ENCODE results near the gene ANKH.

ANKH gene

DNA sequence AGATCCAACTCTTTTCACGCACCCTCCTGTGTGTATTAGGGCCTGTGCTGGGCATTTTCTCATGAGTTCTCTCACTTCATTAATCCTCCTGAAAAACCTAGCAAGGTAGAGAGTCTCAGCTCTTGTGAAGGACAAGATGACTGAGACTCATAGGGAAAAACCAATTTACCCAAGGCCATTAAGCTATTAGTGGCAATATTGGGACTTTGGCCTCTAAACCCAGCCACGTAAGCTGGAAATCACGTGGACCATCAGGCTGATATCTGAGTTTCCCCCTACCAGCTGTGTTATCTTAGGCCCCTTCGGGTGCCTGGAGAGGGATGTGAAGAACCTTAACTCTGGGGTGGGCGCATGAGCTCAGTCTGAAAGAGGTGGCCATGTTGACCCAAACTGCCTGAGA lies 80.7 kb downstream of the ANKH start:
- DNase-seq (ENCODE audit: low spot score) = no peak
- Histone ChIP-seq H3K9me3 (ENCODE audit: severe bottlenecking) (no peaks in the 10 kb centered on the region), H3K4me1 (ENCODE audit: insufficient read depth, poor library complexity, severe bottlenecking) (no peaks in the 10 kb centered on the region), H3K27ac (ENCODE audit: poor library complexity, severe bottlenecking) (no peak overlapping the region), H3K4me3 (ENCODE audit: severe bottlenecking) (no peak overlapping the region), H3K36me3 (ENCODE audit: low read depth) (no peaks in the 10 kb centered on the region), H3K27me3 (ENCODE audit: insufficient read depth, poor library complexity, severe bottlenecking) (no peaks in the 10 kb centered on the region)
- TF ChIP-seq, protein P1, sequence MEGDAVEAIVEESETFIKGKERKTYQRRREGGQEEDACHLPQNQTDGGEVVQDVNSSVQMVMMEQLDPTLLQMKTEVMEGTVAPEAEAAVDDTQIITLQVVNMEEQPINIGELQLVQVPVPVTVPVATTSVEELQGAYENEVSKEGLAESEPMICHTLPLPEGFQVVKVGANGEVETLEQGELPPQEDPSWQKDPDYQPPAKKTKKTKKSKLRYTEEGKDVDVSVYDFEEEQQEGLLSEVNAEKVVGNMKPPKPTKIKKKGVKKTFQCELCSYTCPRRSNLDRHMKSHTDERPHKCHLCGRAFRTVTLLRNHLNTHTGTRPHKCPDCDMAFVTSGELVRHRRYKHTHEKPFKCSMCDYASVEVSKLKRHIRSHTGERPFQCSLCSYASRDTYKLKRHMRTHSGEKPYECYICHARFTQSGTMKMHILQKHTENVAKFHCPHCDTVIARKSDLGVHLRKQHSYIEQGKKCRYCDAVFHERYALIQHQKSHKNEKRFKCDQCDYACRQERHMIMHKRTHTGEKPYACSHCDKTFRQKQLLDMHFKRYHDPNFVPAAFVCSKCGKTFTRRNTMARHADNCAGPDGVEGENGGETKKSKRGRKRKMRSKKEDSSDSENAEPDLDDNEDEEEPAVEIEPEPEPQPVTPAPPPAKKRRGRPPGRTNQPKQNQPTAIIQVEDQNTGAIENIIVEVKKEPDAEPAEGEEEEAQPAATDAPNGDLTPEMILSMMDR (IDR thresholded peaks at IDR 0.05; ENCODE audit: poor library complexity, severe bottlenecking) = no peak
- ATAC-seq (ENCODE audit: low read depth) = no peak

DNA sequence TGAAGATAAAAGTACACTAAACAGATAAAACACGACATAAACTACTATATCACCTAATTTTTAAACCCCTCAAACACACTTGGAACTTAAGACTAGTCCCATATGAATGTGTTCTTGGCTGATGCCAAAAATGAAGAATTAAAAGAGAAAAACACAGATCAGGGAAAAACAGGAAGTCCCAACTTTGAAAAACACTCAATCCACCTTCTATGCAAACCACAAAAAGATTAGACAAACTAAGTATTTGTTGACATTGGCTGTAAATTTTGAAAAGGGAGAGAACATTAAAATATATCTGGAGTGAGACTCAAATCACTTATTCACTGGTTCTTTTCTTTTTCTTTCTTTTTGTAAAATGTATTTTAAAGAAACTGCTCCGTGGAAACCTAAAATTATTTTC lies 81.4 kb downstream of the ANKH start:
- no peak for ATAC-seq (ENCODE audit: low read depth)
- Histone ChIP-seq H3K4me3 (ENCODE audit: severe bottlenecking) (no peak overlapping the region), H3K27ac (ENCODE audit: poor library complexity, severe bottlenecking) (no peak overlapping the region), H3K27me3 (ENCODE audit: insufficient read depth, poor library complexity, severe bottlenecking) (no peaks in the 10 kb centered on the region), H3K9me3 (ENCODE audit: severe bottlenecking) (no peaks in the 10 kb centered on the region), H3K36me3 (ENCODE audit: low read depth) (no peaks in the 10 kb centered on the region), H3K4me1 (ENCODE audit: insufficient read depth, poor library complexity, severe bottlenecking) (no peaks in the 10 kb centered on the region)
- TF ChIP-seq, protein P1 (IDR thresholded peaks at IDR 0.05; ENCODE audit: poor library complexity, severe bottlenecking) = no peak
- DNase-seq (ENCODE audit: low spot score) = no peak

DNA sequence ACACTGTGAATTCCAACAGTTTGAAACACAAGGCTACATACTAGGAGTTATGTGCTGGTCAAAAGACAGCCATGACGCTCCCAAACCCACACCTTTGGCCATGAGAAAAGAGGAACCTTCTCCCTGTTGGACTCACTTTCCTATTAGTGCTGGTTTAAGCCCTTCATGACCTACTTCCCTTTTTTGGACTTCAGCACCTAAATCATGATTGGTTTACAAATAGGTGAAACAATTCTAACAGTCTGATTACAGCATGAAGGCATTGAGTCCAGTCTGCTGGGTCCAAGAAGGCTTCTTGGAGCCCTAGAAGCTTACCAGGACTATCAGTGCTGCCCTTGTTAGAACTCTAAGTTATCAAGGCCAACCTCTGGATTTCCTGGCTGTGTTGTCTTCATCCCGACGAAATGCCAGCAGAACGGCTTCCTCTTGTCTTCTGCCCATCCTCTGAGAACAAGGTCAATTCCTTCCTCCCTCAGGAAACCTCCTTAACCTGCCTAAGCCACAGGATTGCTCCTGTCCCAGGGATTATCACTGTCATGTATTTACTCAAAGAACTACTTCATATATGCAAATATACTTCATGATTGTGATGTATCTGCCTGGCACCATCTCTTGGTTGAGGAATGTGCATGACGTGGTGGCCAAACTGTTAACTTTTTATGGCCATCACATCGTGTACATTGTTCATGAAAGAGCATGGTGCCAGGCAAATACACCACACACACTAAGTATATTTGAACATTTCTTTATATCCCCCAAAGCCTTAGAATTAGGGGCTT lies 83.6 kb downstream of the ANKH start:
- H3K27me3 ChIP-seq (ENCODE audit: insufficient read depth, poor library complexity, severe bottlenecking) = no peaks in the 10 kb centered on the region
- no peak for DNase-seq (ENCODE audit: low spot score)
- H3K4me3 ChIP-seq (ENCODE audit: severe bottlenecking) = no peak overlapping the region
- TF ChIP-seq, protein P1 (IDR thresholded peaks at IDR 0.05; ENCODE audit: poor library complexity, severe bottlenecking) = no peak
- no peaks in the 10 kb centered on the region for H3K4me1 ChIP-seq (ENCODE audit: insufficient read depth, poor library complexity, severe bottlenecking)
- no peak overlapping the region for H3K27ac ChIP-seq (ENCODE audit: poor library complexity, severe bottlenecking)
- H3K9me3 ChIP-seq (ENCODE audit: severe bottlenecking) = no peaks in the 10 kb centered on the region
- ATAC-seq (ENCODE audit: low read depth) = no peak
- H3K36me3 ChIP-seq (ENCODE audit: low read depth) = no peaks in the 10 kb centered on the region

DNA sequence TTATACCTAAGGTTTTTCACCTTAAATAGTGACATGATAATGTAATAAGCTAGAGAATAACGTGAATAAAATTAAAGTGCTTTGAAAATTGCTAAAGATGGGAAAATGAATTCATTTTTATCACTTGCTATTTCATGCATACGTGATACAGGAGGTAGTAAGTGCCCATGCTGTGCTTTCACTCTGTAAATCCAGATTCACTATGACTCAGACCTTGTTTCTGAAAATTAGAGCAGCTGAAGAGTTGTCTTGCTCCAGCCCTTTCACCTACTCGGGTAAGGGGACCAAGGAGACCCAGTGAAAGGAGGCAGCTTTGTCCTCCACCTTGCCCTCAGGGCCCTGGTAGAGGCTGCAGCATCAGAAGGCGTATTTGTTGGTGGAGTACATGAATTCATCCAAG lies 87.9 kb downstream of the ANKH start:
- TF ChIP-seq, protein P1 (IDR thresholded peaks at IDR 0.05; ENCODE audit: poor library complexity, severe bottlenecking) = no peak
- Histone ChIP-seq H3K27ac (ENCODE audit: poor library complexity, severe bottlenecking) (no peak overlapping the region), H3K36me3 (ENCODE audit: low read depth) (no peaks in the 10 kb centered on the region), H3K4me1 (ENCODE audit: insufficient read depth, poor library complexity, severe bottlenecking) (no peaks in the 10 kb centered on the region), H3K27me3 (ENCODE audit: insufficient read depth, poor library complexity, severe bottlenecking) (no peaks in the 10 kb centered on the region), H3K9me3 (ENCODE audit: severe bottlenecking) (no peaks in the 10 kb centered on the region), H3K4me3 (ENCODE audit: severe bottlenecking) (no peak overlapping the region)
- ATAC-seq (ENCODE audit: low read depth) = no peak
- no peak for DNase-seq (ENCODE audit: low spot score)

DNA sequence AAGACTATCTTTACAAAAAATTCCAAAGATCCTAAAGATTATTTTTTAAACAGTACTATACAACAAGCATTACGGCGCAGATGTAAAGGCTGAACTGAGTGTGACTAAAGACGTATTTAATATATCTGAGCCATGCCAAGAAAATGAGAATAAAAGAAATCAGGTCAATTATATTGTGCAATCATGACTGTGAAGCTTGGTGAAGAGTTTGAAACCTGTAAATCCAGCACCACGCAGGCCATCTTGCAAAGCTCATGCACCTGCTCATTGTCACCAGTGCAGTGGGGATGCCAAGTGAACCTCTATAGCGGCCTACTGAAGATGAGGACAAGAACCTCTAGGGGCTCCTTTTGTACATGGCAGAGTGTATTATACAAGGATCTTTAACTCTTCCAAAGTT lies 89.0 kb downstream of the ANKH start:
- TF ChIP-seq, protein P1 (IDR thresholded peaks at IDR 0.05; ENCODE audit: poor library complexity, severe bottlenecking) = no peak
- ATAC-seq (ENCODE audit: low read depth) = no peak
- Histone ChIP-seq H3K4me3 (ENCODE audit: severe bottlenecking) (no peak overlapping the region), H3K27me3 (ENCODE audit: insufficient read depth, poor library complexity, severe bottlenecking) (no peaks in the 10 kb centered on the region), H3K9me3 (ENCODE audit: severe bottlenecking) (no peaks in the 10 kb centered on the region), H3K4me1 (ENCODE audit: insufficient read depth, poor library complexity, severe bottlenecking) (no peaks in the 10 kb centered on the region), H3K36me3 (ENCODE audit: low read depth) (no peaks in the 10 kb centered on the region), H3K27ac (ENCODE audit: poor library complexity, severe bottlenecking) (no peak overlapping the region)
- no peak for DNase-seq (ENCODE audit: low spot score)

Data from RWPE2 (cell line).